Measurements from ENCODE around the gene LY6G6F.

DNA sequence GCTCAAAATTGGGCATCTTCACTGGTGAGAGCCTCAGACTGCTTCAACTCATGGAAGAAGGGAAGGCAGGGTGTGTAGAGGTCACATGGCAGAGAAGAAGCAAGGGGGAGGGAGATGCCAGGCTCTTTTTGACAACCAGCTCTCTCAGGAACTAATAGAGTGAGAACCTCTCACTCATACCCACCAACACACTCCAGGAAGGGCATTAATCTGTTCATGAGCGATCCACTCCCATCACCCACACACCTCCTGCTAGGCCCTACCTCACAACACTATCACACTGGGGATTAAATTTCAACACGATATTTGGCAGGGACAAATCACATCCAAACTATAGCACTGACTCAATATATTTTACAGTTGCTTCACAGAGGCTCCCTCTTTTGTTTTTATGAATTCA lies 35.1 kb downstream of the LY6G6F start:
- TF ChIP-seq, protein P1, sequence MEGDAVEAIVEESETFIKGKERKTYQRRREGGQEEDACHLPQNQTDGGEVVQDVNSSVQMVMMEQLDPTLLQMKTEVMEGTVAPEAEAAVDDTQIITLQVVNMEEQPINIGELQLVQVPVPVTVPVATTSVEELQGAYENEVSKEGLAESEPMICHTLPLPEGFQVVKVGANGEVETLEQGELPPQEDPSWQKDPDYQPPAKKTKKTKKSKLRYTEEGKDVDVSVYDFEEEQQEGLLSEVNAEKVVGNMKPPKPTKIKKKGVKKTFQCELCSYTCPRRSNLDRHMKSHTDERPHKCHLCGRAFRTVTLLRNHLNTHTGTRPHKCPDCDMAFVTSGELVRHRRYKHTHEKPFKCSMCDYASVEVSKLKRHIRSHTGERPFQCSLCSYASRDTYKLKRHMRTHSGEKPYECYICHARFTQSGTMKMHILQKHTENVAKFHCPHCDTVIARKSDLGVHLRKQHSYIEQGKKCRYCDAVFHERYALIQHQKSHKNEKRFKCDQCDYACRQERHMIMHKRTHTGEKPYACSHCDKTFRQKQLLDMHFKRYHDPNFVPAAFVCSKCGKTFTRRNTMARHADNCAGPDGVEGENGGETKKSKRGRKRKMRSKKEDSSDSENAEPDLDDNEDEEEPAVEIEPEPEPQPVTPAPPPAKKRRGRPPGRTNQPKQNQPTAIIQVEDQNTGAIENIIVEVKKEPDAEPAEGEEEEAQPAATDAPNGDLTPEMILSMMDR (IDR thresholded peaks at IDR 0.05): no peak
- no peak for TF ChIP-seq POLR2A (IDR thresholded peaks at IDR 0.05)
